Body of pancreas (tissue), 4 donors: ENCODE measurements around the gene PPRC1. TPM values are rescaled to one million over a fixed set of nuclear protein-coding genes. Genes with fewer than 3 reads are reported as not detected.

ENCODE experiments used
- ATAC-seq: fragments of 150-250 bp; one replicate; pipeline ENCODE4 v1.9.1; 2016
- DNase-seq, 4 donors: peaks; one replicate each; pipeline ENCODE4 v3.0.0-alpha.2; 2019
- H3K27ac ChIP-seq, 4 donors: fragments of 200-600 bp; sonication (generic); 1 replicate in 3 of 4; 2 replicates in 1 of 4; pipeline versions ENCODE4 v1.5.1 to v1.6.1; 2016 to 2019; ENCODE audit warnings: mild to moderate bottlenecking in 1 of 4, mixed read lengths in 1 of 4, moderate library complexity in 1 of 4
- H3K27me3 ChIP-seq, 2 donors: fragments of 200-600 bp; sonication (generic); one replicate each; pipeline ENCODE4 v1.6.0; 2016; ENCODE audit warnings: mild to moderate bottlenecking in 1 of 2
- H3K36me3 ChIP-seq, 2 donors: fragments of 200-600 bp; sonication (generic); replicated peaks in 1 of 2; 2 replicates each; pipeline ENCODE4 v1.5.1; 2016; ENCODE audit warnings: low read depth in 2 of 2; ENCODE audit not compliant: insufficient read depth in 1 of 2
- H3K4me1 ChIP-seq: fragments of 200-600 bp; sonication (generic); one replicate; pipeline ENCODE4 v1.6.0; 2016
- H3K4me3 ChIP-seq, 2 donors: fragments of 200-600 bp; sonication (generic); 1 replicate in 1 of 2; 2 replicates in 1 of 2; pipeline ENCODE4 v1.5.1; 2016 to 2019
- H3K9me3 ChIP-seq, 3 donors: fragments of 200-600 bp; sonication (generic); 1 replicate in 2 of 3; 2 replicates in 1 of 3; pipeline ENCODE4 v1.5.1; 2016
- POLR2A ChIP-seq, 3 donors: fragments of 450-650 bp; IDR thresholded peaks; one replicate each; pipeline ENCODE4 v1.6.1; 2016; ENCODE audit warnings: antibody characterized with exemption in 3 of 3, mild to moderate bottlenecking in 2 of 3
- WGBS, 2 donors: methylation state at CpG; one replicate each; pipeline ENCODE4 v1.1.5; 2017; 5-methylcytosine and 5-hydroxymethylcytosine counted together
- intact Hi-C: fragments of 100-400 bp; cut with DNase I; formaldehyde crosslinking; loops from one replicate; pipeline ENCODE4 v1.15.1; 2023
- total RNA-seq, 2 donors: library from RNA; depleted of rRNA; stranded (reverse); fragments of >200 nt; gene quantifications; one replicate each; pipeline ENCODE4 v1.1.0, GENCODE V29; 2016
- TF ChIP-seq, protein P1 (sequence below), 7 experiments: fragments of 450-650 bp in 4 of 7; fragments of 200-600 bp in 3 of 7; sonication (generic) in 3 of 7; IDR thresholded peaks; one replicate each; pipeline ENCODE4 v1.5.1; 2016 to 2019; ENCODE audit warnings: antibody characterized with exemption in 7 of 7

Gene PPRC1
- total RNA-seq, 2 donors from 2014 or later, result 17.9 to 37.6 TPM

DNA sequence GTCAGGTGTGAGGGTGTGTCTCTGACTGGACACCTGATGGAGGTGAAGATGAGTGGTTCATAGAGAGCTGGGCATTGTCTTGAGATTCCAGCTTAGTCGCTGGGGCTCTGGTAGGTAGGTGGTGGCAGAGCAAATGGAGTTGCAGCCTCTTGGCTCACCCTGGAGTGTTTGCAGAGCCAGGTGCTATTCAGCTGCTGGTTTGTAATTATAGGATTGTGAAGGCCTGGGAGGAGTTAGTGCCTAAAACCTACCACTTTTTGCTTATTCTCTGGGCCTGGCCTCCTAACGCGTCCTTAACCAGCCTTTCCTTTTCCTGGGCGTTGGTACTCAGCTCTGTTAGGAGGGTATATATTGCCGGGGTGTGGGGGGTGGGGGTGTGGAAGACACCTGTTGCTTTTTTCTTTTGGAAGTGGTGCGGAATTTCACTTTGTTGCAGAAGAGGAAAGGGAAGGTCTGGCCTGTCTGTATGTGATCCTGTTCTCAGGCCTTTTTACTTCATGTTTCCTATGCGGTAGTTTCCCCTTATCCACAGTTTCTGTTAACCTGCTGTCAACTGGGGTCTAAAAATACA is 3.2 kb downstream of the PPRC1 start:
- H3K27ac ChIP-seq, result no peak overlapping the region
- H3K9me3 ChIP-seq, result no peaks in the 10 kb centered on the region
- no peak for ATAC-seq
- 67 to 71% methylated on average over 6 to 7 of the region's 7 CpGs for WGBS, 2 donors
- DNase-seq, result no peak
- TF ChIP-seq POLR2A (IDR thresholded peaks at IDR 0.05), result no peak
- TF ChIP-seq, protein P1, sequence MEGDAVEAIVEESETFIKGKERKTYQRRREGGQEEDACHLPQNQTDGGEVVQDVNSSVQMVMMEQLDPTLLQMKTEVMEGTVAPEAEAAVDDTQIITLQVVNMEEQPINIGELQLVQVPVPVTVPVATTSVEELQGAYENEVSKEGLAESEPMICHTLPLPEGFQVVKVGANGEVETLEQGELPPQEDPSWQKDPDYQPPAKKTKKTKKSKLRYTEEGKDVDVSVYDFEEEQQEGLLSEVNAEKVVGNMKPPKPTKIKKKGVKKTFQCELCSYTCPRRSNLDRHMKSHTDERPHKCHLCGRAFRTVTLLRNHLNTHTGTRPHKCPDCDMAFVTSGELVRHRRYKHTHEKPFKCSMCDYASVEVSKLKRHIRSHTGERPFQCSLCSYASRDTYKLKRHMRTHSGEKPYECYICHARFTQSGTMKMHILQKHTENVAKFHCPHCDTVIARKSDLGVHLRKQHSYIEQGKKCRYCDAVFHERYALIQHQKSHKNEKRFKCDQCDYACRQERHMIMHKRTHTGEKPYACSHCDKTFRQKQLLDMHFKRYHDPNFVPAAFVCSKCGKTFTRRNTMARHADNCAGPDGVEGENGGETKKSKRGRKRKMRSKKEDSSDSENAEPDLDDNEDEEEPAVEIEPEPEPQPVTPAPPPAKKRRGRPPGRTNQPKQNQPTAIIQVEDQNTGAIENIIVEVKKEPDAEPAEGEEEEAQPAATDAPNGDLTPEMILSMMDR (IDR thresholded peaks at IDR 0.05), result no peak
- H3K4me1 ChIP-seq, result peaks cover 28% of the 10 kb centered on the region
- H3K27me3 ChIP-seq, result no peaks in the 10 kb centered on the region
- peaks cover 0 to 19% of the 10 kb centered on the region in 2 donors for H3K36me3 ChIP-seq
- no peak overlapping the region for H3K4me3 ChIP-seq
- intact Hi-C loops, result no loop called here

DNA sequence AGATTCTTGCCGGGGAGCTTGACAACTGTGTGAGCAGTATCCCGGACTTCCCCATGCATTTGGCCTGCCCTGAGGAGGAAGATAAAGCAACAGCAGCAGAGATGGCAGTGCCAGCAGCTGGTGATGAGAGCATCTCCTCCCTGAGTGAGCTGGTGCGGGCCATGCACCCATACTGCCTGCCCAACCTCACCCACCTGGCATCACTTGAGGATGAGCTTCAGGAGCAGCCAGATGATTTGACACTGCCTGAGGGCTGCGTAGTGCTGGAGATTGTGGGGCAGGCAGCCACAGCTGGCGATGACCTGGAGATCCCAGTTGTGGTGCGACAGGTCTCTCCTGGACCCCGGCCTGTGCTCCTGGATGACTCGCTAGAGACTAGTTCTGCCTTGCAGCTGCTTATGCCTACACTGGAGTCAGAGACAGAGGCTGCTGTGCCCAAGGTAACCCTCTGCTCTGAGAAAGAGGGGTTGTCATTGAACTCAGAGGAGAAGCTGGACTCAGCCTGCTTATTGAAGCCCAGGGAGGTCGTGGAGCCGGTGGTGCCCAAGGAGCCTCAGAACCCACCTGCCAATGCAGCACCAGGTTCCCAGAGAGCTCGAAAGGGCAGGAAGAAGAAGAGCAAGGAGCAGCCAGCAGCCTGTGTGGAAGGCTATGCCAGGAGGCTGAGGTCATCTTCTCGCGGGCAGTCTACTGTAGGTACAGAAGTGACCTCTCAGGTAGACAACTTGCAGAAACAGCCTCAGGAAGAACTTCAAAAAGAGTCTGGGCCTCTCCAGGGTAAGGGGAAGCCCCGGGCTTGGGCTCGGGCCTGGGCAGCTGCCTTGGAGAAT is 6.7 kb downstream of the PPRC1 start:
- peaks cover 0 to 25% of the 10 kb centered on the region in 2 donors for H3K36me3 ChIP-seq
- TF ChIP-seq, protein P1 (IDR thresholded peaks at IDR 0.05), result no peak
- no peak for TF ChIP-seq POLR2A (IDR thresholded peaks at IDR 0.05)

DNA sequence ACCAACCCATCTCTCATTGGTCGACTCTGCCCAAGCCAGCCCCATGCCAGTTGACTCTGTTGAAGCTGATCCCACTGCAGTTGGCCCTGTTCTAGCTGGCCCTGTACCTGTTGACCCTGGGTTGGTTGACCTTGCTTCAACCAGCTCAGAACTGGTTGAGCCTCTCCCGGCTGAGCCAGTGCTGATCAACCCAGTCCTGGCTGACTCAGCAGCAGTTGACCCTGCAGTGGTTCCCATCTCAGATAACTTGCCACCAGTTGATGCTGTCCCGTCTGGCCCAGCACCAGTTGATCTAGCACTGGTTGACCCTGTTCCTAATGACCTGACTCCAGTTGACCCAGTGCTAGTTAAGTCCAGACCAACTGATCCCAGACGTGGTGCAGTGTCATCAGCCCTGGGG is 7.4 kb downstream of the PPRC1 start:
- ATAC-seq, result no peak
- Histone ChIP-seq H3K4me3 (no peak overlapping the region), H3K27ac (no peak overlapping the region), H3K36me3 (peaks cover 0 to 25% of the 10 kb centered on the region in 2 donors), H3K9me3 (no peaks in the 10 kb centered on the region), H3K27me3 (no peaks in the 10 kb centered on the region), H3K4me1 (peaks cover 13% of the 10 kb centered on the region)
- TF ChIP-seq, protein P1 (IDR thresholded peaks at IDR 0.05), result no peak
- no peak for TF ChIP-seq POLR2A (IDR thresholded peaks at IDR 0.05)
- intact Hi-C loops, result no loop called here
- WGBS, 2 donors, result 67 to 75% methylated on average over 1 to 4 of the region's 4 CpGs
- no peak for DNase-seq

More for the DNA sequence above, 6.7 kb downstream of the PPRC1 start:
- ATAC-seq (no peak), DNase-seq (no peak)
- 88 to 91% methylated on average over 5 to 15 of the region's 15 CpGs for WGBS, 2 donors
- no peak overlapping the region for H3K4me3 ChIP-seq
- intact Hi-C loops, result no loop called here
- H3K9me3 ChIP-seq, result no peaks in the 10 kb centered on the region
- H3K4me1 ChIP-seq, result peaks cover 20% of the 10 kb centered on the region
- no peaks in the 10 kb centered on the region for H3K27me3 ChIP-seq
- no peak overlapping the region for H3K27ac ChIP-seq

DNA sequence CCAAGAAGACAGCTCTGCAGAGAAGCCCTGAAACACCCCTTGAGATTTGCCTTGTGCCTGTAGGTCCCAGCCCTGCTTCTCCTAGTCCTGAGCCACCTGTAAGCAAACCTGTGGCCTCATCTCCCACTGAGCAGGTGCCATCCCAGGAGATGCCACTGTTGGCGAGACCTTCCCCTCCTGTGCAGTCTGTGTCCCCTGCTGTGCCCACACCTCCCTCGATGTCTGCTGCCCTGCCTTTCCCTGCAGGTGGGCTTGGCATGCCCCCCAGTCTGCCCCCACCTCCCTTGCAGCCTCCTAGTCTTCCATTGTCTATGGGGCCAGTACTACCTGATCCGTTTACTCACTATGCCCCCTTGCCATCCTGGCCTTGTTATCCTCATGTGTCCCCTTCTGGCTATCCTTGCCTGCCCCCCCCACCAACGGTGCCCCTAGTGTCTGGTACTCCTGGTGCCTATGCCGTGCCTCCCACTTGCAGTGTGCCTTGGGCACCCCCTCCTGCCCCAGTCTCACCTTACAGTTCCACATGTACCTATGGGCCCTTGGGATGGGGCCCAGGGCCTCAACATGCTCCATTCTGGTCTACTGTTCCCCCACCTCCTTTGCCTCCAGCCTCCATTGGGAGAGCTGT is 8.2 kb downstream of the PPRC1 start:
- ATAC-seq, result no peak
- intact Hi-C loops, result no loop called here
- Histone ChIP-seq H3K27me3 (no peaks in the 10 kb centered on the region), H3K9me3 (no peaks in the 10 kb centered on the region), H3K36me3 (peaks cover 0 to 25% of the 10 kb centered on the region in 2 donors), H3K4me3 (no peak overlapping the region), H3K4me1 (peaks cover 5% of the 10 kb centered on the region), H3K27ac (no peak overlapping the region)
- no peak for DNase-seq
- WGBS, 2 donors, result 88 to 89% methylated on average over 4 to 5 of the region's 5 CpGs
- TF ChIP-seq, protein P1 (IDR thresholded peaks at IDR 0.05), result no peak
- TF ChIP-seq POLR2A (IDR thresholded peaks at IDR 0.05), result no peak
